GM12878 (cell line): Measurements from ENCODE around the gene PPARA. TPM values are rescaled to one million over a fixed set of nuclear protein-coding genes. Genes with fewer than 3 reads are reported as not detected.

Source experiments
- ATAC-seq: fragments of 200-7000 bp; cut with Tn5 transposase; 3 replicates; pipeline ENCODE4 v1.9.1; 2020; ENCODE audit warnings: mild to moderate bottlenecking, moderate library complexity
- BruUV-seq: library from RNA; stranded (reverse); fragments of 400-500 nt; replicated peaks from 2 replicates; lab custom pipeline; 2021; lab: Mats Ljungman, UMichigan
- CTCF ChIA-PET: fragments of 300-600 bp; sonication (Branson Sonifier 250); formaldehyde crosslinking; extraction: SDS; loops from one replicate; lab custom pipeline; 2021; ENCODE audit warnings: inconsistent platforms; lab: Yijun Ruan, JAX
- POLR2A ChIA-PET: fragments of 350-600 bp; formaldehyde crosslinking; extraction: SDS; loops from one replicate; lab custom pipeline; 2021; ENCODE audit warnings: inconsistent platforms; lab: Charles Lee
- RAD21 ChIA-PET: fragments of 300-600 bp; sonication (Branson Sonifier 250); formaldehyde crosslinking; loops from one replicate; lab custom pipeline; 2023; ENCODE audit warnings: antibody characterized with exemption; ENCODE audit not compliant: unreplicated experiment; lab: Charles Lee
- SMC1A ChIA-PET: fragments of 300-600 bp; sonication (Branson Sonifier 250); formaldehyde crosslinking; loops from one replicate; lab custom pipeline; 2023; ENCODE audit not compliant: unreplicated experiment, uncharacterized antibody; lab: Charles Lee
- DNase-seq: peaks from one replicate; pipeline ENCODE4 v3.0.0-alpha.2; 2011; ENCODE audit warnings: low read depth, low spot score
- FAIRE-seq: peaks from 3 replicates; lab custom pipeline; 2011; peaks lifted over from hg19 to GRCh38; lab: Jason Lieb, UNC
- H2AFZ ChIP-seq: 2 replicates; pipeline ENCODE4 v1.6.0; 2011; ENCODE audit warnings: low read depth, low read length, control low read depth; ENCODE audit not compliant: control insufficient read depth
- H3K27ac ChIP-seq: 2 replicates; pipeline ENCODE4 v1.5.1; 2011; ENCODE audit warnings: control low read depth; ENCODE audit not compliant: control insufficient read depth, insufficient read depth
- H3K27me3 ChIP-seq, 2 experiments: replicated peaks in 1 of 2; 2 replicates each; pipeline versions ENCODE4 v1.6.0 to v1.6.1; 2011; ENCODE audit warnings: low read length in 1 of 2; ENCODE audit not compliant: control insufficient read depth in 2 of 2, insufficient read depth in 2 of 2
- H3K36me3 ChIP-seq, 2 experiments: 2 replicates each; pipeline ENCODE4 v1.5.1; 2011; ENCODE audit warnings: low read length in 1 of 2; ENCODE audit not compliant: control insufficient read depth in 2 of 2, insufficient read depth in 2 of 2
- H3K4me1 ChIP-seq: 2 replicates; pipeline ENCODE4 v1.6.1; 2011; ENCODE audit warnings: mild to moderate bottlenecking, low read length, moderate library complexity, mixed read lengths; ENCODE audit not compliant: control insufficient read depth, insufficient read depth
- H3K4me2 ChIP-seq: 2 replicates; pipeline ENCODE4 v1.6.0; 2011; ENCODE audit warnings: control low read depth; ENCODE audit not compliant: control insufficient read depth, insufficient read depth
- H3K4me3 ChIP-seq: fragments of 200-600 bp; sonication (generic); 2 replicates; pipeline ENCODE4 v1.5.1; 2016
- H3K79me2 ChIP-seq: 2 replicates; pipeline ENCODE4 v1.6.0; 2011; ENCODE audit warnings: low read length; ENCODE audit not compliant: control insufficient read depth, insufficient read depth
- H3K9ac ChIP-seq: 2 replicates; pipeline ENCODE4 v1.8.0; 2011; ENCODE audit warnings: low read length, control low read depth, mixed read lengths; ENCODE audit not compliant: control insufficient read depth, insufficient read depth
- H3K9me3 ChIP-seq: replicated peaks from 3 replicates; pipeline ENCODE4 v1.5.1; 2011; ENCODE audit warnings: mild to moderate bottlenecking, low read length; ENCODE audit not compliant: control insufficient read depth, insufficient read depth
- H4K20me1 ChIP-seq: 2 replicates; pipeline ENCODE4 v1.6.0; 2011; ENCODE audit not compliant: control insufficient read depth, insufficient read depth
- BACH1 ChIP-seq: fragments of 450-650 bp; IDR thresholded peaks from 2 replicates; pipeline ENCODE4 v1.6.1; 2017; ENCODE audit warnings: mild to moderate bottlenecking, borderline replicate concordance
- BHLHE40 ChIP-seq, 2 experiments: fragments of 450-650 bp in 1 of 2; IDR thresholded peaks; 2 replicates each; pipeline ENCODE4 v1.6.1; 2011 to 2017; ENCODE audit warnings: low read depth in 2 of 2, borderline replicate concordance in 1 of 2, improper control_type of control experiment in 1 of 2, low read length in 1 of 2, mild to moderate bottlenecking in 1 of 2
- CEBPB ChIP-seq, 2 experiments: fragments of 150-350 bp in 1 of 2; IDR thresholded peaks; 2 replicates each; pipeline ENCODE4 v1.6.1; 2012 to 2014; ENCODE audit warnings: low read depth in 2 of 2, low read length in 2 of 2, borderline replicate concordance in 1 of 2, inconsistent platforms in 1 of 2
- E2F8 ChIP-seq: fragments of 450-650 bp; IDR thresholded peaks from 2 replicates; pipeline ENCODE4 v1.6.1; 2018; ENCODE audit warnings: mild to moderate bottlenecking, low read depth, moderate library complexity; ENCODE audit not compliant: partially characterized antibody
- FOXM1 ChIP-seq: IDR thresholded peaks from 2 replicates; pipeline ENCODE4 v1.6.1; 2012; ENCODE audit warnings: low read depth, mild to moderate bottlenecking, inconsistent platforms, low read length, moderate library complexity
- JUNB ChIP-seq: IDR thresholded peaks from 2 replicates; pipeline ENCODE4 v1.6.1; 2016; ENCODE audit warnings: antibody characterized with exemption, mild to moderate bottlenecking
- MTA2 ChIP-seq: fragments of 450-650 bp; IDR thresholded peaks from 2 replicates; pipeline ENCODE4 v1.6.1; 2016; ENCODE audit warnings: low read depth, mild to moderate bottlenecking, moderate library complexity
- MTA3 ChIP-seq: IDR thresholded peaks from 2 replicates; pipeline ENCODE4 v1.6.1; 2012; ENCODE audit warnings: low read length, inconsistent platforms, borderline replicate concordance
- MYB ChIP-seq: fragments of 150-350 bp; IDR thresholded peaks from 2 replicates; pipeline ENCODE4 v1.6.1; 2014; ENCODE audit warnings: mild to moderate bottlenecking, low read depth, low read length, borderline replicate concordance
- PML ChIP-seq: IDR thresholded peaks from 2 replicates; pipeline ENCODE4 v1.6.1; 2012; ENCODE audit warnings: low read length, inconsistent platforms
- RAD21 ChIP-seq: IDR thresholded peaks from 2 replicates; pipeline ENCODE4 v1.6.1; 2011; ENCODE audit warnings: mild to moderate bottlenecking, low read depth, low read length, moderate library complexity; ENCODE audit not compliant: insufficient read depth
- SMAD5 ChIP-seq: IDR thresholded peaks from 2 replicates; pipeline ENCODE4 v1.6.1; 2016; ENCODE audit warnings: antibody characterized with exemption, low read depth
- SMARCA5 ChIP-seq: fragments of 450-650 bp; IDR thresholded peaks from 2 replicates; pipeline ENCODE4 v1.6.1; 2017; ENCODE audit warnings: mild to moderate bottlenecking
- SP1 ChIP-seq: IDR thresholded peaks from one replicate; pipeline ENCODE4 v1.6.1; 2011; ENCODE audit warnings: low read depth, low read length
- TARDBP ChIP-seq: IDR thresholded peaks from 2 replicates; pipeline ENCODE4 v1.6.1; 2016; ENCODE audit warnings: borderline replicate concordance
- WRNIP1 ChIP-seq: IDR thresholded peaks from 2 replicates; pipeline ENCODE4 v1.6.1; 2011; ENCODE audit warnings: low read depth, low read length, improper control_type of control experiment, borderline replicate concordance
- ZNF207 ChIP-seq: fragments of 450-650 bp; IDR thresholded peaks from 2 replicates; pipeline ENCODE4 v1.6.1; 2014; ENCODE audit warnings: antibody characterized with exemption, mild to moderate bottlenecking, borderline replicate concordance
- ZNF622 ChIP-seq: fragments of 450-650 bp; IDR thresholded peaks from 2 replicates; pipeline ENCODE4 v1.6.1; 2017; ENCODE audit warnings: mild to moderate bottlenecking, inconsistent platforms
- WGBS: methylation state at CpG from one replicate; pipeline ENCODE4 v1.1.6; 2016; ENCODE audit warnings: low lambda C conversion rate; ENCODE audit not compliant: insufficient replicate concordance, insufficient coverage; ENCODE audit errors: missing lambda C conversion rate; 5-methylcytosine and 5-hydroxymethylcytosine counted together
- in situ Hi-C: fragments of 300-500 bp; cut with MboI; formaldehyde crosslinking; loops from 9 replicates; pipeline ENCODE4 v1.14.3; 2018; ENCODE audit warnings: mixed read lengths
- intact Hi-C: fragments of 100-400 bp; cut with micrococcal nuclease; formaldehyde crosslinking; loops from one replicate; pipeline ENCODE4 v1.14.2; 2022; ENCODE audit not compliant: unreplicated experiment
- polyA plus RNA-seq, 11 experiments: library from polyadenylated mRNA; depleted of rRNA in 4 of 11; unstranded in 6 of 11; stranded (reverse) in 5 of 11; fragments of >200 nt; fragmentation: Nextera tagmentation in 4 of 11; fragmentation: Illumina TruSeq in 1 of 11; extraction: Ambion mirVana in 4 of 11; extraction: Trizol in 1 of 11; gene quantifications; 1 replicate in 1 of 11; 2 replicates in 10 of 11; pipeline versions ENCODE4 v1.2.1 to v1.2.3, GENCODE V29; 2011 to 2016; ENCODE audit warnings: inconsistent platforms in 2 of 11, missing spikeins in 2 of 11, low read depth in 1 of 11
- total RNA-seq, 4 experiments: library from RNA; depleted of rRNA in 3 of 4; stranded (reverse); fragments of >200 nt in 3 of 4; fragmentation: Illumina TruSeq in 1 of 4; extraction: Trizol in 1 of 4; gene quantifications; 2 replicates each; pipeline versions ENCODE4 v1.2.1 to v1.2.3, GENCODE V29; 2013 to 2021

The PPARA gene
- total and polyA plus RNA-seq, 10 of the 15 experiments (the other 5 are each of a cell fraction or from before 2014, with no cell fraction given): 0.72 to 10.4 (median 4.6) TPM

GRCh38 chr22:46127556-46127955 is 22.8 kb upstream of the PPARA start:
- Histone ChIP-seq H3K36me3 (no peaks in the 10 kb centered on the region), H3K27me3 (no peaks in the 10 kb centered on the region), H3K4me3 (no peak overlapping the region), H3K9me3 (no peaks in the 10 kb centered on the region), H4K20me1 (no peaks in the 10 kb centered on the region), H3K4me1 (peaks cover 17% of the 10 kb centered on the region), H3K79me2 (no peaks in the 10 kb centered on the region), H3K4me2 (no peak overlapping the region), H3K9ac (no peak overlapping the region), H2AFZ (no peak overlapping the region), H3K27ac (no peak overlapping the region)
- no TSS peak for BruUV-seq
- TF ChIP-seq ZNF622: no peak
- TF ChIP-seq RAD21: no peak
- no peak for TF ChIP-seq FOXM1
- TF ChIP-seq ZNF207: no peak
- TF ChIP-seq BACH1: no peak
- no peak for TF ChIP-seq SP1
- TF ChIP-seq JUNB: no peak
- no peak for TF ChIP-seq PML
- ChIA-PET POLR2A (no interaction called here), RAD21 (no interaction called here), CTCF (no interaction called here), SMC1A (no interaction called here)
- intact Hi-C loops (no loop called here), in situ Hi-C loops (no loop called here)
- DNase-seq (no peak), FAIRE-seq (no peak), ATAC-seq (no peak)
- 66% methylated on average over 10 of the region's 10 CpGs for WGBS

GRCh38 chr22:46128606-46129005 is 21.7 kb upstream of the PPARA start:
- Histone ChIP-seq H2AFZ (no peak overlapping the region), H3K36me3 (no peaks in the 10 kb centered on the region), H3K4me1 (peaks cover 17% of the 10 kb centered on the region), H3K9me3 (no peaks in the 10 kb centered on the region), H3K9ac (no peak overlapping the region), H3K79me2 (no peaks in the 10 kb centered on the region), H4K20me1 (no peaks in the 10 kb centered on the region), H3K27ac (no peak overlapping the region), H3K27me3 (no peaks in the 10 kb centered on the region), H3K4me3 (no peak overlapping the region), H3K4me2 (no peak overlapping the region)
- intact Hi-C loops: no loop called here
- no TSS peak for BruUV-seq
- in situ Hi-C loops: no loop called here
- POLR2A ChIA-PET: no interaction called here
- DNase-seq (no peak), ATAC-seq (no peak), FAIRE-seq (no peak)
- SMC1A ChIA-PET: no interaction called here
- RAD21 ChIA-PET: no interaction called here
- CTCF ChIA-PET: interaction anchor here (1.5 kb wide), 1 partner anchor 122 kb away, joined by 5 read pairs; no protein-coding TSS in a partner anchor
- 85% methylated on average over 12 of the region's 12 CpGs for WGBS
- TF ChIP-seq SMARCA5: no peak
- TF ChIP-seq TARDBP: no peak
- no peak for TF ChIP-seq MTA3
- TF ChIP-seq CEBPB (IDR thresholded peaks at IDR 0.05; ENCODE audit: borderline replicate concordance in 1 of 2, low read depth in 2 of 2, low read length in 2 of 2): no peak
- no peak for TF ChIP-seq MYB
- no peak for TF ChIP-seq E2F8
- no peak for TF ChIP-seq MTA2
- TF ChIP-seq SMAD5: no peak
- TF ChIP-seq BHLHE40 (IDR thresholded peaks at IDR 0.05; ENCODE audit: borderline replicate concordance in 1 of 2, low read depth in 2 of 2, low read length in 1 of 2): no peak
- no peak for TF ChIP-seq JUNB
- no peak for TF ChIP-seq WRNIP1
- TF ChIP-seq ZNF622: no peak
